SK-N-MC (cell line): Measurements from ENCODE around the gene PTBP1.

Source experiments
- DNase-seq: peaks from one replicate; pipeline ENCODE4 v3.0.0-alpha.2; 2011; ENCODE audit warnings: low read depth, low spot score
- H3K27ac ChIP-seq: fragments of 200-600 bp; sonication (generic); 2 replicates; pipeline ENCODE4 v1.5.1; 2016; ENCODE audit warnings: mixed run types
- H3K36me3 ChIP-seq: fragments of 200-600 bp; sonication (generic); 2 replicates; pipeline ENCODE4 v1.6.1; 2017; ENCODE audit warnings: antibody characterized with exemption, low read length, mixed read lengths; ENCODE audit not compliant: insufficient read depth
- H3K4me3 ChIP-seq: fragments of 200-600 bp; sonication (generic); 2 replicates; pipeline ENCODE4 v1.5.1; 2016
- H3K9ac ChIP-seq: fragments of 200-600 bp; sonication (generic); 2 replicates; pipeline ENCODE4 v1.8.0; 2017; ENCODE audit warnings: mixed run types, mixed read lengths; ENCODE audit not compliant: insufficient read length
- H3K9me3 ChIP-seq: fragments of 200-600 bp; sonication (generic); 2 replicates; pipeline ENCODE4 v1.6.1; 2017; ENCODE audit warnings: low read depth, mild to moderate bottlenecking, antibody characterized with exemption, low read length, moderate library complexity, mixed read lengths
- EZH2 ChIP-seq: fragments of 200-600 bp; sonication (generic); IDR thresholded peaks from one replicate; pipeline ENCODE4 v1.6.1; 2017; ENCODE audit warnings: antibody characterized with exemption
- FOXP2 ChIP-seq: optimal IDR thresholded peaks from 2 replicates; pipeline ENCODE3; 2011; ENCODE audit warnings: mild to moderate bottlenecking, moderate library complexity; ENCODE audit not compliant: insufficient read depth; ENCODE audit errors: extremely low read length, control extremely low read depth
- POLR2AphosphoS5 ChIP-seq: IDR thresholded peaks from 2 replicates; pipeline ENCODE4 v1.6.1; 2012; ENCODE audit warnings: mild to moderate bottlenecking, low read depth, low read length, borderline replicate concordance

Gene PTBP1

GRCh38 chr19:861141-861755 lies 64.0 kb downstream of the PTBP1 start:
- Histone ChIP-seq H3K36me3 (no peaks in the 10 kb centered on the region), H3K4me3 (peak overlapping the region; percentile 75), H3K27ac (no peak overlapping the region), H3K9ac (no peak overlapping the region), H3K9me3 (no peaks in the 10 kb centered on the region)
- DNase-seq = no peak
- TF ChIP-seq POLR2AphosphoS5 (no peak), FOXP2 (no peak), EZH2 (no peak)
